MCF 10A (cell line): ENCODE results near the gene KCNAB2. TPM values are rescaled to one million over a fixed set of nuclear protein-coding genes. Genes with fewer than 3 reads are reported as not detected.

ENCODE experiments used
- BruUV-seq: library from RNA; stranded (reverse); fragments of 400-500 nt; replicated peaks from 2 replicates; lab custom pipeline; 2021; lab: Mats Ljungman, UMichigan
- CTCF ChIA-PET: fragments of 300-600 bp; sonication (Branson Sonifier 250); formaldehyde crosslinking; extraction: SDS; loops from one replicate; lab custom pipeline; 2021; ENCODE audit warnings: antibody characterized with exemption, inconsistent platforms; lab: Yijun Ruan, JAX
- POLR2A ChIA-PET: fragments of 300-600, 350-650 bp; sonication (Branson Sonifier 250); formaldehyde crosslinking; extraction: SDS; loops from one replicate; lab custom pipeline; 2020; ENCODE audit warnings: antibody characterized with exemption, inconsistent platforms; lab: Yijun Ruan, JAX
- DNase-seq: peaks from one replicate; pipeline ENCODE4 v3.0.0-alpha.2; 2018; ENCODE audit not compliant: unreplicated experiment
- H3K27ac Mint-ChIP-seq: one replicate; pipeline ENCODE4 v1.8.0; 2022; ENCODE audit warnings: mild to moderate bottlenecking, low read depth, mixed read lengths; ENCODE audit not compliant: unreplicated experiment
- H3K27me3 Mint-ChIP-seq: one replicate; pipeline ENCODE4 v1.8.0; 2022; ENCODE audit warnings: mixed read lengths; ENCODE audit not compliant: insufficient read depth, unreplicated experiment
- H3K36me3 Mint-ChIP-seq: one replicate; pipeline ENCODE4 v1.8.0; 2022; ENCODE audit warnings: mild to moderate bottlenecking, moderate library complexity, mixed read lengths; ENCODE audit not compliant: insufficient read depth, unreplicated experiment
- H3K4me1 Mint-ChIP-seq: one replicate; pipeline ENCODE4 v1.8.0; 2022; ENCODE audit warnings: mixed read lengths; ENCODE audit not compliant: insufficient read depth, unreplicated experiment
- H3K4me3 Mint-ChIP-seq: one replicate; pipeline ENCODE4 v1.8.0; 2022; ENCODE audit warnings: mild to moderate bottlenecking, moderate library complexity, mixed read lengths; ENCODE audit not compliant: unreplicated experiment
- H3K9me3 Mint-ChIP-seq: one replicate; pipeline ENCODE4 v1.8.0; 2022; ENCODE audit warnings: mixed read lengths; ENCODE audit not compliant: unreplicated experiment
- CTCF ChIP-seq: fragments of 200-600 bp; IDR thresholded peaks from one replicate; pipeline ENCODE4 v1.8.0; 2022; ENCODE audit warnings: antibody characterized with exemption, mild to moderate bottlenecking; ENCODE audit not compliant: unreplicated experiment
- intact Hi-C: fragments of 100-400 bp; cut with micrococcal nuclease; formaldehyde crosslinking; loops from 2 replicates; pipeline ENCODE4 v1.14.1; 2022
- total RNA-seq: library from RNA; stranded (reverse); gene quantifications from 2 replicates; pipeline ENCODE4 v1.2.3, GENCODE V29; 2022

Gene KCNAB2
- total RNA-seq, 1 experiment from 2014 or later, result 11.8 TPM

- no peak for DNase-seq
- Mint-ChIP-seq H3K27ac (no peak overlapping the region), H3K4me3 (no peak overlapping the region), H3K9me3 (no peaks in the 10 kb centered on the region), H3K4me1 (peaks cover 7% of the 10 kb centered on the region), H3K36me3 (peaks cover 11% of the 10 kb centered on the region), H3K27me3 (no peaks in the 10 kb centered on the region)
- intact Hi-C loops, result no loop called here
- BruUV-seq, result no TSS peak
- no peak for TF ChIP-seq CTCF
- CTCF ChIA-PET, result interaction anchor here (1.3 kb wide), 1 partner anchor 10 kb away, joined by 6 read pairs; no protein-coding TSS in a partner anchor
- POLR2A ChIA-PET, result no interaction called here
Measured at GRCh38 chr1:6035719-6036118, 10.0 kb upstream of the KCNAB2 start.

- ChIA-PET POLR2A (no interaction called here), CTCF (no interaction called here)
- no peak overlapping the region for H3K27ac Mint-ChIP-seq
- H3K9me3 Mint-ChIP-seq, result no peaks in the 10 kb centered on the region
- intact Hi-C loops, result no loop called here
- BruUV-seq, result no TSS peak
- H3K4me1 Mint-ChIP-seq, result peaks cover 5% of the 10 kb centered on the region
- H3K4me3 Mint-ChIP-seq, result no peak overlapping the region
- H3K27me3 Mint-ChIP-seq, result no peaks in the 10 kb centered on the region
- DNase-seq, result peak; percentile 18
- H3K36me3 Mint-ChIP-seq, result peaks cover 11% of the 10 kb centered on the region
- no peak for TF ChIP-seq CTCF
Measured at GRCh38 chr1:6037338-6037762, 8.3 kb upstream of the KCNAB2 start.

GRCh38 chr1:6038603-6039002 is 7.1 kb upstream of the KCNAB2 start:
- CTCF ChIA-PET, result interaction anchor here (0.7 kb wide), 1 partner anchor 525 kb away, joined by 3 read pairs; no protein-coding TSS in a partner anchor
- Mint-ChIP-seq H3K4me1 (no peaks in the 10 kb centered on the region), H3K4me3 (no peak overlapping the region), H3K27ac (no peak overlapping the region), H3K27me3 (no peaks in the 10 kb centered on the region), H3K9me3 (no peaks in the 10 kb centered on the region), H3K36me3 (peaks cover 11% of the 10 kb centered on the region)
- no peak for DNase-seq
- intact Hi-C loops, result no loop called here
- POLR2A ChIA-PET, result no interaction called here
- BruUV-seq, result no TSS peak
- TF ChIP-seq CTCF, result no peak

DNA sequence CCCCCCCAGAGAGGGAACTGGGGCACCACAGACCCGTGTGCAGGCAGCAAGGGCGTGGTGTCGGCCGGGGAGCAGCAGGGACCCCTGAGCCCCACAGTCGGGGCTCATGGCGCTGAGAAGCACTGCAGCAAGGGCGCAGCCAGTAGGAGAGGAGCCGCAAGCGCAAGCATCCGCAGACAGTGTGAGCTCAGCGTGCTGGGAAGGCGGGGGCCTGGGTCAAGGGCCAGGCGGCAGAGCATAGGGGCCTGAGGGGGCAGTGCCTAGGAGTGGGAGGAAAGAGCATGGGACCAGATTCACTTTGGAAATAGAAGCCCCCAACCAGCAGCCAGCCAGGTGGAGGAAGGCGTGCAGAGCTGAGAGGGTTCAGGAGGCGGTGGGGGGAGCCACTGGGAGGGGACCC is 6.7 kb upstream of the KCNAB2 start:
- BruUV-seq, result no TSS peak
- Mint-ChIP-seq H3K36me3 (peaks cover 11% of the 10 kb centered on the region), H3K27me3 (no peaks in the 10 kb centered on the region)

More for the DNA sequence above, 6.7 kb upstream of the KCNAB2 start:
- intact Hi-C loops, result no loop called here
- Mint-ChIP-seq H3K4me1 (no peaks in the 10 kb centered on the region), H3K27ac (no peak overlapping the region), H3K9me3 (no peaks in the 10 kb centered on the region), H3K4me3 (no peak overlapping the region)
- POLR2A ChIA-PET, result no interaction called here
- DNase-seq, result no peak
- TF ChIP-seq CTCF, result no peak
- CTCF ChIA-PET, result interaction anchor here (0.6 to 0.7 kb wide), 2 partner anchors 60 to 526 kb away, joined by 3 read pairs; no protein-coding TSS in a partner anchor
